GM13977 (cell line): ENCODE results near the gene CMTM1.

Experiments
- DNase-seq: peaks from one replicate; pipeline ENCODE4 v3.0.0; 2012; ENCODE audit warnings: low spot score
- CTCF ChIP-seq: IDR thresholded peaks from 2 replicates; pipeline ENCODE4 v1.5.1; 2012; ENCODE audit warnings: mild to moderate bottlenecking, control low read depth; ENCODE audit not compliant: insufficient read depth; ENCODE audit errors: extremely low read depth, missing control alignments
- in situ Hi-C: fragments of 300-500 bp; cut with MboI; formaldehyde crosslinking; loops from one replicate; pipeline ENCODE4 v1.12.0; 2022; ENCODE audit warnings: low sequenced_read_pairs, low pct_unique_long_range_greater_than_20kb, mixed read lengths, inconsistent platforms; ENCODE audit not compliant: unreplicated experiment

CMTM1 gene

GRCh38 chr16:66617010-66617434, 50.8 kb downstream of the CMTM1 start:
- TF ChIP-seq CTCF: no peak
- DNase-seq: no peak
- in situ Hi-C loops: no loop called here

- in situ Hi-C loops: no loop called here
- no peak for DNase-seq
- no peak for TF ChIP-seq CTCF
Measured at GRCh38 chr16:66617728-66618127, 51.5 kb downstream of the CMTM1 start.

GRCh38 chr16:66618588-66619375, 52.5 kb downstream of the CMTM1 start:
- no peak for TF ChIP-seq CTCF
- in situ Hi-C loops: no loop called here
- no peak for DNase-seq

GRCh38 chr16:66619534-66620428, 53.5 kb downstream of the CMTM1 start:
- in situ Hi-C loops: no loop called here
- peak; percentile 65 for DNase-seq
- no peak for TF ChIP-seq CTCF

- in situ Hi-C loops: no loop called here
- no peak for DNase-seq
- no peak for TF ChIP-seq CTCF
Measured at GRCh38 chr16:66620429-66620795, 54.2 kb downstream of the CMTM1 start.

- no peak for TF ChIP-seq CTCF
- no peak for DNase-seq
- in situ Hi-C loops: no loop called here
Measured at GRCh38 chr16:66621973-66622372, 55.7 kb downstream of the CMTM1 start.
